PC-3 (cell line): ENCODE data around the gene SERPINB11. TPM values are rescaled to one million over a fixed set of nuclear protein-coding genes. Genes with fewer than 3 reads are reported as not detected.

Experiments
- ATAC-seq: fragments of 200-7000 bp; cut with Tn5 transposase; 2 replicates; pipeline ENCODE4 v1.9.1; 2020; ENCODE audit warnings: mild to moderate bottlenecking, moderate library complexity
- BruUV-seq: library from RNA; stranded (reverse); fragments of 400-500 nt; replicated peaks from 2 replicates; lab custom pipeline; 2021; lab: Mats Ljungman, UMichigan
- CTCF ChIA-PET: fragments of 300-600 bp; sonication (Branson Sonifier 250); formaldehyde crosslinking; loops from one replicate; lab custom pipeline; 2022; ENCODE audit warnings: antibody characterized with exemption; lab: Charles Lee
- POLR2A ChIA-PET: fragments of 300-600 bp; sonication (Branson Sonifier 250); formaldehyde crosslinking; loops from one replicate; lab custom pipeline; 2022; ENCODE audit warnings: antibody characterized with exemption; ENCODE audit not compliant: unreplicated experiment; lab: Charles Lee
- DNase-seq: peaks from one replicate; pipeline ENCODE4 v3.0.0-alpha.2; 2015
- H2AFZ ChIP-seq: fragments of 300-600 bp; sonication (generic); 2 replicates; pipeline ENCODE4 v1.6.0; 2016; ENCODE audit warnings: antibody characterized with exemption, low read length
- H3F3A ChIP-seq: fragments of 300-600 bp; sonication (generic); one replicate; pipeline ENCODE4 v1.6.0; 2017; ENCODE audit warnings: antibody characterized with exemption, low read length, control low read depth, mild to moderate bottlenecking; ENCODE audit not compliant: unreplicated experiment
- H3K27ac ChIP-seq: fragments of 300-600 bp; sonication (generic); 2 replicates; pipeline ENCODE4 v1.5.1; 2016; ENCODE audit warnings: mild to moderate bottlenecking, low read length
- H3K27me3 ChIP-seq: fragments of 300-600 bp; sonication (generic); 2 replicates; pipeline ENCODE4 v1.6.1; 2016; ENCODE audit warnings: low read length, mixed read lengths
- H3K36me3 ChIP-seq: fragments of 300-600 bp; sonication (generic); 2 replicates; pipeline ENCODE4 v1.6.1; 2016; ENCODE audit warnings: low read depth, mixed run types, low read length, mixed read lengths
- H3K4me1 ChIP-seq: fragments of 300-600 bp; sonication (generic); 2 replicates; pipeline ENCODE4 v1.5.1; 2016; ENCODE audit warnings: low read length; ENCODE audit not compliant: insufficient read depth
- H3K4me2 ChIP-seq: fragments of 300-600 bp; sonication (generic); 2 replicates; pipeline ENCODE4 v1.6.0; 2016; ENCODE audit warnings: low read length
- H3K4me3 ChIP-seq: fragments of 300-600 bp; sonication (generic); 2 replicates; pipeline ENCODE4 v1.5.1; 2016; ENCODE audit warnings: mild to moderate bottlenecking, low read length, mixed read lengths
- H3K79me2 ChIP-seq: fragments of 300-600 bp; sonication (generic); 2 replicates; pipeline ENCODE4 v1.6.1; 2017; ENCODE audit warnings: low read length, mixed read lengths
- H3K9ac ChIP-seq: fragments of 300-600 bp; sonication (generic); 2 replicates; pipeline ENCODE4 v1.6.0; 2016; ENCODE audit warnings: mild to moderate bottlenecking, low read length
- H3K9me2 ChIP-seq: fragments of 300-600 bp; sonication (generic); replicated peaks from 2 replicates; pipeline ENCODE4 v1.6.1; 2016; ENCODE audit warnings: mixed run types, low read length, mixed read lengths
- H3K9me3 ChIP-seq: fragments of 300-600 bp; sonication (generic); 2 replicates; pipeline ENCODE4 v1.6.1; 2016; ENCODE audit warnings: low read length, mixed read lengths
- H4K20me1 ChIP-seq: fragments of 300-600 bp; sonication (generic); 2 replicates; pipeline ENCODE4 v1.6.1; 2016; ENCODE audit warnings: low read length, mixed read lengths
- EZH2 ChIP-seq: fragments of 300-600 bp; sonication (generic); IDR thresholded peaks from one replicate; pipeline ENCODE4 v1.6.1; 2017; ENCODE audit warnings: antibody characterized with exemption, mild to moderate bottlenecking, low read length; ENCODE audit not compliant: unreplicated experiment
- intact Hi-C: fragments of 100-400 bp; cut with micrococcal nuclease; formaldehyde crosslinking; loops from 2 replicates; pipeline ENCODE4 v1.9.0; 2023
- total RNA-seq: library from RNA; depleted of rRNA; stranded (reverse); fragments of >200 nt; gene quantifications from 2 replicates; pipeline ENCODE4 v1.2.3, GENCODE V29; 2014
- TF ChIP-seq, protein P1 (sequence below): fragments of 300-600 bp; sonication (generic); conservative IDR thresholded peaks from 2 replicates; pipeline ENCODE4 v1.5.1; 2017; ENCODE audit warnings: antibody characterized with exemption, low read depth, mild to moderate bottlenecking, low read length

SERPINB11 gene
- total RNA-seq, 1 experiment from 2014 or later, result not detected

DNA sequence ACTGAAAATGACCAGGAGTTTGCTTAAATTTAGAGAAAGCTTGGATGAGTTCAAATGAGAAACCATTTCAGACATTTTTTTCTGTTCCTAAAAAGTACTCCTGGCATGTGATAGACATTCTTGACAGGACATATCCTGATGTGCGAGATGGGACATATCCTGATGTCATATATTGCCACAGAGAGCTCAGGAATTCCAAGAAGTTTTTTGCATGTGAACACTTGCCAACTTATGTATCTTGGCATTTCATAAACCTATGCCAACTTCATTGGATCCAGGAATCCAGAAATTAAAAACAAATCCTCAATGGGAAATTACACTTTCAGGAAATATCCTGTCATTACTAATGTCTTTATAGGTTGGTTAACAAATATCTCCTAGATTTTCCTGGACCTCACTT, 38.2 kb upstream of the SERPINB11 start:
- DNase-seq (no peak), ATAC-seq (no peak; the same call in 1 of the 2 replicates)
- H3K79me2 ChIP-seq, result no peaks in the 10 kb centered on the region
- H3K27ac ChIP-seq, result peak overlapping the region; percentile 23; the same call in 1 of the 2 replicates
- peaks cover 5% of the 10 kb centered on the region for H3K4me1 ChIP-seq
- no peaks in the 10 kb centered on the region for H4K20me1 ChIP-seq
- ChIA-PET CTCF (no interaction called here), POLR2A (no interaction called here)
- TF ChIP-seq, protein P1, sequence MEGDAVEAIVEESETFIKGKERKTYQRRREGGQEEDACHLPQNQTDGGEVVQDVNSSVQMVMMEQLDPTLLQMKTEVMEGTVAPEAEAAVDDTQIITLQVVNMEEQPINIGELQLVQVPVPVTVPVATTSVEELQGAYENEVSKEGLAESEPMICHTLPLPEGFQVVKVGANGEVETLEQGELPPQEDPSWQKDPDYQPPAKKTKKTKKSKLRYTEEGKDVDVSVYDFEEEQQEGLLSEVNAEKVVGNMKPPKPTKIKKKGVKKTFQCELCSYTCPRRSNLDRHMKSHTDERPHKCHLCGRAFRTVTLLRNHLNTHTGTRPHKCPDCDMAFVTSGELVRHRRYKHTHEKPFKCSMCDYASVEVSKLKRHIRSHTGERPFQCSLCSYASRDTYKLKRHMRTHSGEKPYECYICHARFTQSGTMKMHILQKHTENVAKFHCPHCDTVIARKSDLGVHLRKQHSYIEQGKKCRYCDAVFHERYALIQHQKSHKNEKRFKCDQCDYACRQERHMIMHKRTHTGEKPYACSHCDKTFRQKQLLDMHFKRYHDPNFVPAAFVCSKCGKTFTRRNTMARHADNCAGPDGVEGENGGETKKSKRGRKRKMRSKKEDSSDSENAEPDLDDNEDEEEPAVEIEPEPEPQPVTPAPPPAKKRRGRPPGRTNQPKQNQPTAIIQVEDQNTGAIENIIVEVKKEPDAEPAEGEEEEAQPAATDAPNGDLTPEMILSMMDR, result no peak
- no peak for TF ChIP-seq EZH2
- no peaks in the 10 kb centered on the region for H3F3A ChIP-seq
- H3K27me3 ChIP-seq, result no peaks in the 10 kb centered on the region
- no peaks in the 10 kb centered on the region for H3K9me2 ChIP-seq
- no peak overlapping the region for H3K4me2 ChIP-seq
- H2AFZ ChIP-seq, result no peak overlapping the region
- no peak overlapping the region for H3K4me3 ChIP-seq
- intact Hi-C loops, result no loop called here
- H3K9ac ChIP-seq, result no peak overlapping the region
- no peaks in the 10 kb centered on the region for H3K36me3 ChIP-seq
- no TSS peak for BruUV-seq
- H3K9me3 ChIP-seq, result no peaks in the 10 kb centered on the region

DNA sequence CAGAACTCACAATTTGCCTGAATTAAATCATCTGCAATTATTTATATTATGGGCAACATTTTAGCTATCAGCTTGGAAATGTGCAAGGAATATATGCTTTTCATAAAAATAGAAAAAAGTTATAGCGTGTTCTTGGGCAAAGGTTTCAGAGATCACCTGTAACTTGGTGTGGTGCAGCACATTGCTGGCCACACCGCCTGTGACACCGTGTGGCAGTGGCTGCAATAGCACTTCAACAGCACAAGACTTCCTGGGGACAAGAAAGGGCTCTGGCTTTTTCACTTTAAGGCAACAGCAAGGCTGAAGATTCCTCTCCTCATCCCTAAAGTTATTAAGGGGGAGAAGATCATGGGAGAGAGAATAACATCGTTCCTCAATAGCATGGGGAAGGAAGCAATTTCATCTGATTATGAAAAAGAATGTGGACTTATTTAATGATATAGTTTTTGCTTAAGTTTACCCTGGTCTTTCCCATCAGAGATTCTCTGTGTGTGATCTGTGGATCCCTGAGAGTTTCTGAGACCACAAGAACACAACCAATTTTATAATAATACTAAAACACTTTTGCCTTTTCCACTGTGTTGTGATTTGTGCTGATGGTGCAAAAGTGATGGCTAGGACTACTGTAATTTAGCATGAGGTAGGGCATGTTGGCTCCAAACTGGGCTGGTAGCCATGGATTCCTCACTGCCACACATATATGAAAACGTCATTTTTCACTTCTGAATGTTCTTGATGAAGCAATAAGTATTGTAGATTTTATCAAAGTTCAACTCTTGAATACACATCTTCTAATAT, 26.0 kb upstream of the SERPINB11 start:
- H3K27me3 ChIP-seq, result no peaks in the 10 kb centered on the region
- ATAC-seq, result peak; percentile 70
- H3K27ac ChIP-seq, result peak overlapping the region; percentile 73
- intact Hi-C loops, result loop anchor here (1.0 kb wide), 4 partner anchors 65 to 172 kb away; no protein-coding TSS in a partner anchor
- H3K9me3 ChIP-seq, result no peaks in the 10 kb centered on the region
- POLR2A ChIA-PET, result interaction anchor here (0.5 kb wide), 1 partner anchor 99 kb away, joined by 8 read pairs; no protein-coding TSS in a partner anchor
- no peaks in the 10 kb centered on the region for H3K36me3 ChIP-seq
- H4K20me1 ChIP-seq, result no peaks in the 10 kb centered on the region
- TF ChIP-seq, protein P1, result peak; percentile 88
- TF ChIP-seq EZH2, result no peak
- peak overlapping the region; percentile 41; the same call in 1 of the 2 replicates for H2AFZ ChIP-seq
- H3K9ac ChIP-seq, result peak overlapping the region; percentile 57
- peaks cover 8% of the 10 kb centered on the region for H3F3A ChIP-seq
- peak overlapping the region; percentile 36; the same call in 1 of the 2 replicates for H3K4me2 ChIP-seq
- CTCF ChIA-PET, result no interaction called here
- DNase-seq, result peak; percentile 71
- BruUV-seq, result no TSS peak
- no peaks in the 10 kb centered on the region for H3K9me2 ChIP-seq
- H3K4me1 ChIP-seq, result peaks cover 39% of the 10 kb centered on the region
- H3K79me2 ChIP-seq, result no peaks in the 10 kb centered on the region
- no peak overlapping the region for H3K4me3 ChIP-seq
